ENCODE data around the gene C1QL1. TPM values are rescaled to one million over a fixed set of nuclear protein-coding genes. Genes with fewer than 3 reads are reported as not detected.

C1QL1 gene
- total RNA-seq, 1 experiment from 2014 or later = 3.5 TPM

DNA sequence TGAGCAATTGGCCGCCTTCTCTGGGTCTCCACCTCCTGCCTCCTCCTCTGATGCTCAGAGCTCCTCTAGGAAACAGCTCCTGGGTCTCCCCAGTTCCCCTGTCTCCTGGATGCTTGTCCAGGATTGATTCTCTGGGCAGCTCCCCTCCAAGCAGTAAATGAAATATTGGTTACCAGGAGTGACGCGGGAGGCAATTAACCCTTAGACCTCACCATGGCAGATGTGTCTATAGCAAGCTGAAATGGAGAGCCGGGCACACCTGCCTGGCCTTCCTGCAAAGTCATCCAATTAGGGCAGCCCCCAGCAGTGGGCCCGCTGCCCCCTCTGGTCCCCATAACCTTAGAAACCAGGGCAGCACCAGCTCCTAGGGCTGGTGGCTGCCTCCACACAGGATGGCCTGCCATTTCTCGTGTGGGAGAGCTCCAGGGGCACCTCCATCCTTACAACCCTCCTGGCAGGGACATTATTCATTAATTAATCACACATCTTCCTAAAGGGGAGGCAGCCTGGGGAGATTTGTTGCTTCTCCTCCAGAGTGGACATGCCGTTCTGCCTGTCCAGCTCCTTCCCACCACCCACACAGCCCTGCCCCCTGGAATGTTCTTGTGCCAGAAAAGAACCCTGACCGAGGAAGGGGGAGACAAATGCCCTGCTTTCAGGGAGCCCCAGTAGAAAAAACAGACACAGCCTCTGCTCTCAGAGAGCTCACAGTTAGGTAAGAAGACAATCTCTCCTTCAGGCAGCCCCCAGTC, 12.3 kb downstream of the C1QL1 start (continued):
- TF ChIP-seq POLR2AphosphoS5 (IDR thresholded peaks at IDR 0.05; ENCODE audit: low read depth, low read length) = no peak
- TF ChIP-seq, protein P1, sequence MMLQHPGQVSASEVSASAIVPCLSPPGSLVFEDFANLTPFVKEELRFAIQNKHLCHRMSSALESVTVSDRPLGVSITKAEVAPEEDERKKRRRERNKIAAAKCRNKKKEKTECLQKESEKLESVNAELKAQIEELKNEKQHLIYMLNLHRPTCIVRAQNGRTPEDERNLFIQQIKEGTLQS (IDR thresholded peaks at IDR 0.05) = no peak
- TF ChIP-seq EGR1 (IDR thresholded peaks at IDR 0.05; ENCODE audit: low read depth) = no peak
- no peak for TF ChIP-seq SRF (IDR thresholded peaks at IDR 0.05; ENCODE audit: low read depth)
- TF ChIP-seq SIN3A (IDR thresholded peaks at IDR 0.05; ENCODE audit: low read depth) = no peak
- TF ChIP-seq EZH2phosphoT487 (IDR thresholded peaks at IDR 0.05; ENCODE audit: borderline replicate concordance) = no peak
- no peak for TF ChIP-seq JUND (IDR thresholded peaks at IDR 0.05)
- no peak for TF ChIP-seq CBX3 (IDR thresholded peaks at IDR 0.05; ENCODE audit: low read depth)
- no peak for TF ChIP-seq ELF1 (IDR thresholded peaks at IDR 0.05; ENCODE audit: borderline replicate concordance, low read depth)
- TF ChIP-seq POLR2A (IDR thresholded peaks at IDR 0.05; ENCODE audit: borderline replicate concordance, extremely low read depth, insufficient read depth, insufficient read length) = no peak

DNA sequence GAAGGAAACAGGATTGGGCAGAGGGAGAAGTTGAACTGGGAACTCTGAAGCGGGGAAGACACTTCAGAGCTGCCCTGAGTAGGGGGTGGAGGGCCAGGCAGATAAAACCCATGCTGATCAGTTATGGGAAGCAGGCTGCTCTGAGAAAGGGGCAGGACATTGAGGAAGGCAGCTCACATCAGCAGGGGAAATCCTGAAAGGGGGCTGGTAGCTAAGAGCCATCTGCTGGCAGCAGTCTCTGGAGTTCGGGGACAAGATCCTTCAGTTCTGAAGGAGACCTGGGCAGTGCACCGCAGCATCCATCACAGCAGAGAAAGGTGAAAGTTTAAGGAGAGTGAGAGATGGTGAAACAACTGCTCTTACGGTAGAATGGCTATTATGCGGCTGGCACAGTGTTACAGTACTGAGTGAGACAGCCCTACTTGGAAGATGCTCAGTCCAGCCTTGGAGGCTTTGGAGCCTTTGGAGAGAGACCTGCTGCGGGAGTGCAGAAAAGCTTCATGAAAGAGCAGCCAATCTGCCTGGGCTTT, 15.1 kb downstream of the C1QL1 start:
- Histone ChIP-seq H2AFZ (ENCODE audit: low read depth, low read length, poor library complexity, severe bottlenecking) (no peak overlapping the region), H3K9me2 (ENCODE audit: insufficient read depth) (no peaks in the 10 kb centered on the region), H3K4me3 (replicated peaks in 1 of 2; ENCODE audit: low read depth in 1 of 2, low read length in 2 of 2) (no peak overlapping the region), H4K20me1 (ENCODE audit: insufficient read depth) (no peaks in the 10 kb centered on the region), H3K9ac (ENCODE audit: low read length) (no peak overlapping the region), H3K9me3 (ENCODE audit: control insufficient read depth in 1 of 2, insufficient read depth in 1 of 2, low read depth in 1 of 2, low read length in 2 of 2) (no peaks in the 10 kb centered on the region), H3K4me2 (ENCODE audit: low read length) (no peak overlapping the region), H3K36me3 (ENCODE audit: control insufficient read depth in 1 of 2, insufficient read depth in 2 of 2, low read length in 2 of 2) (no peaks in the 10 kb centered on the region), H3K4me1 (ENCODE audit: control insufficient read depth in 1 of 2, insufficient read depth in 2 of 2, low read length in 2 of 2) (peaks cover 0 to 7% of the 10 kb centered on the region in 2 experiments; a peak in 2 of 4 replicates), H3K27me3 (ENCODE audit: insufficient read depth, low read length) (no peaks in the 10 kb centered on the region), H3K79me2 (ENCODE audit: insufficient read depth, low read length) (no peaks in the 10 kb centered on the region), H3K27ac (ENCODE audit: low read depth, low read length) (no peak overlapping the region)
- ATAC-seq = no peak
- ChIA-PET RAD21 (ENCODE audit: low non-redundant PET in 1 of 2, low total read pairs in 2 of 2, uncharacterized antibody in 2 of 2, unreplicated experiment in 2 of 2) (interaction anchor here in 1 of 2 experiments (1.0 kb wide), 1 partner anchor 33 kb away, joined by 3 read pairs; no protein-coding TSS in a partner anchor), POLR2A (no interaction called here), CTCF (interaction anchor here (0.6 kb wide), 1 partner anchor 43 kb away, joined by 3 read pairs; no protein-coding TSS in a partner anchor)
- DNase-seq (ENCODE audit: low read depth, low spot score) = no peak
- intact Hi-C loops (cut with micrococcal nuclease) = no loop called here
- TF ChIP-seq TCF7L2 (IDR thresholded peaks at IDR 0.05; ENCODE audit: borderline replicate concordance, extremely low read depth, insufficient read depth, insufficient read length) (no peak), ZFX (IDR thresholded peaks at IDR 0.05) (no peak), SIN3A (IDR thresholded peaks at IDR 0.05; ENCODE audit: low read depth) (no peak), FOSL1 (IDR thresholded peaks at IDR 0.05; ENCODE audit: low read depth) (no peak), RAD21 (IDR thresholded peaks at IDR 0.05; ENCODE audit: low read depth) (no peak)
- TF ChIP-seq, protein P2, sequence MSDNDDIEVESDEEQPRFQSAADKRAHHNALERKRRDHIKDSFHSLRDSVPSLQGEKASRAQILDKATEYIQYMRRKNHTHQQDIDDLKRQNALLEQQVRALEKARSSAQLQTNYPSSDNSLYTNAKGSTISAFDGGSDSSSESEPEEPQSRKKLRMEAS (IDR thresholded peaks at IDR 0.05) = no peak
- BruUV-seq (replicated peaks) = no TSS peak
